Astrocyte (in vitro differentiated cells and primary cell): ENCODE data around the gene C11orf52. TPM values are rescaled to one million over a fixed set of nuclear protein-coding genes. Genes with fewer than 3 reads are reported as not detected.

Experiments used
- DNase-seq: peaks from one replicate; pipeline ENCODE4 v3.0.0-alpha.2; 2010; ENCODE audit warnings: low read depth
- FAIRE-seq: peaks from 2 replicates; lab custom pipeline; 2011; peaks lifted over from hg19 to GRCh38; lab: Jason Lieb, UNC
- H2AFZ ChIP-seq: 2 replicates; pipeline ENCODE4 v1.6.0; 2012; ENCODE audit warnings: low read depth, low read length, inconsistent platforms
- H3K27ac ChIP-seq: 2 replicates; pipeline ENCODE4 v1.5.1; 2011; ENCODE audit warnings: low read depth, low read length, inconsistent platforms
- H3K27me3 ChIP-seq: 2 replicates; pipeline ENCODE4 v1.6.0; 2011; ENCODE audit warnings: low read length, inconsistent platforms; ENCODE audit not compliant: insufficient read depth
- H3K36me3 ChIP-seq: 2 replicates; pipeline ENCODE4 v1.5.1; 2011; ENCODE audit warnings: low read length, inconsistent platforms; ENCODE audit not compliant: insufficient read depth
- H3K4me1 ChIP-seq: 2 replicates; pipeline ENCODE4 v1.5.1; 2011; ENCODE audit warnings: low read length, inconsistent platforms; ENCODE audit not compliant: insufficient read depth
- H3K4me2 ChIP-seq: 2 replicates; pipeline ENCODE4 v1.6.0; 2012; ENCODE audit warnings: low read length, inconsistent platforms
- H3K4me3 ChIP-seq: 2 replicates; pipeline ENCODE4 v1.5.1; 2011; ENCODE audit warnings: low read depth, mild to moderate bottlenecking, low read length, inconsistent platforms; ENCODE audit not compliant: insufficient read depth
- H3K79me2 ChIP-seq: 2 replicates; pipeline ENCODE4 v1.6.0; 2012; ENCODE audit warnings: mild to moderate bottlenecking, low read length, inconsistent platforms; ENCODE audit not compliant: insufficient read depth
- H3K9ac ChIP-seq: 2 replicates; pipeline ENCODE4 v1.6.0; 2012; ENCODE audit warnings: mild to moderate bottlenecking, low read length, inconsistent platforms
- H3K9me3 ChIP-seq: 2 replicates; pipeline ENCODE4 v1.5.1; 2012; ENCODE audit warnings: low read depth, mild to moderate bottlenecking, low read length, inconsistent platforms; ENCODE audit not compliant: insufficient read depth
- H4K20me1 ChIP-seq: 2 replicates; pipeline ENCODE4 v1.6.0; 2012; ENCODE audit warnings: low read length, inconsistent platforms; ENCODE audit not compliant: insufficient read depth
- H3K27ac Mint-ChIP-seq: one replicate; pipeline ENCODE4 v1.8.0; 2021; ENCODE audit warnings: mild to moderate bottlenecking, mixed read lengths; ENCODE audit not compliant: unreplicated experiment
- H3K27me3 Mint-ChIP-seq: one replicate; pipeline ENCODE4 v1.8.0; 2021; ENCODE audit warnings: low read depth, mixed read lengths; ENCODE audit not compliant: unreplicated experiment
- H3K36me3 Mint-ChIP-seq: one replicate; pipeline ENCODE4 v1.8.0; 2021; ENCODE audit warnings: low read depth, mixed read lengths; ENCODE audit not compliant: unreplicated experiment
- H3K4me1 Mint-ChIP-seq: one replicate; pipeline ENCODE4 v1.8.0; 2021; ENCODE audit warnings: low read depth, mixed read lengths; ENCODE audit not compliant: unreplicated experiment
- H3K4me3 Mint-ChIP-seq: one replicate; pipeline ENCODE4 v1.8.0; 2021; ENCODE audit warnings: mild to moderate bottlenecking, moderate library complexity, mixed read lengths; ENCODE audit not compliant: unreplicated experiment
- H3K9me3 Mint-ChIP-seq: one replicate; pipeline ENCODE4 v1.8.0; 2021; ENCODE audit warnings: mild to moderate bottlenecking, mixed read lengths; ENCODE audit not compliant: unreplicated experiment
- CTCF ChIP-seq: IDR thresholded peaks from 2 replicates; pipeline ENCODE4 v1.5.1; 2011; ENCODE audit warnings: low read depth, mild to moderate bottlenecking, inconsistent platforms, low read length, moderate library complexity; ENCODE audit not compliant: insufficient read depth
- EZH2 ChIP-seq: IDR thresholded peaks from 2 replicates; pipeline ENCODE4 v1.6.1; 2012; ENCODE audit warnings: mild to moderate bottlenecking, low read length, inconsistent platforms; ENCODE audit not compliant: insufficient read depth
- total RNA-seq: library from RNA; stranded (reverse); gene quantifications from 2 replicates; pipeline ENCODE4 v1.2.1, GENCODE V29; 2021

C11orf52 gene
- total RNA-seq, 1 donor from 2014 or later, result 0.50 TPM

- Histone ChIP-seq H3K4me1 (peaks cover 18% of the 10 kb centered on the region), H3K4me3 (no peak overlapping the region), H3K4me2 (peak overlapping the region; percentile 40), H3K27ac (no peak overlapping the region), H3K9me3 (no peaks in the 10 kb centered on the region), H3K27me3 (peaks cover 5% of the 10 kb centered on the region), H3K79me2 (no peaks in the 10 kb centered on the region), H3K9ac (no peak overlapping the region), H2AFZ (no peak overlapping the region), H3K36me3 (no peaks in the 10 kb centered on the region), H4K20me1 (no peaks in the 10 kb centered on the region)
- Mint-ChIP-seq H3K27me3 (peaks cover 8% of the 10 kb centered on the region), H3K4me1 (peaks cover 17% of the 10 kb centered on the region), H3K27ac (peak overlapping the region; percentile 77), H3K9me3 (no peaks in the 10 kb centered on the region), H3K36me3 (no peaks in the 10 kb centered on the region), H3K4me3 (no peak overlapping the region)
- TF ChIP-seq EZH2, result no peak
- TF ChIP-seq CTCF, result no peak
- no peak for FAIRE-seq
- DNase-seq, result no peak
These were observed 7.8 kb upstream of the C11orf52 start for GRCh38 chr11:111910676-111911562.

- peaks cover 8% of the 10 kb centered on the region for H3K27me3 Mint-ChIP-seq
- Histone ChIP-seq H3K27ac (peak within 1 kb of the TSS; percentile 4), H3K4me2 (peak within 1 kb of the TSS; percentile 40), H3K9ac (peak within 1 kb of the TSS; percentile 15), H4K20me1 (no peaks in the 10 kb centered on the region), H3K4me3 (no peak within 1 kb of the TSS), H3K36me3 (no peaks in the 10 kb centered on the region), H3K27me3 (peaks cover 5% of the 10 kb centered on the region), H3K9me3 (no peaks in the 10 kb centered on the region), H3K4me1 (peaks cover 18% of the 10 kb centered on the region), H2AFZ (peak within 1 kb of the TSS; percentile 63), H3K79me2 (no peaks in the 10 kb centered on the region)
- H3K9me3 Mint-ChIP-seq, result no peaks in the 10 kb centered on the region
- no peak for TF ChIP-seq EZH2
- no peak for TF ChIP-seq CTCF
- peaks cover 17% of the 10 kb centered on the region for H3K4me1 Mint-ChIP-seq
- FAIRE-seq (peak; percentile 97), DNase-seq (peak; percentile 83)
- H3K4me3 Mint-ChIP-seq, result no peak within 1 kb of the TSS
- H3K27ac Mint-ChIP-seq, result peak within 1 kb of the TSS; percentile 77
- H3K36me3 Mint-ChIP-seq, result no peaks in the 10 kb centered on the region
These were observed 6.9 kb upstream of the C11orf52 start, which contains the start of gene CRYAB for GRCh38 chr11:111911563-111912401. Gene CRYAB (minus strand): TSS chr11:111911770. CDS start chr11:111911724, 46 bp downstream.
